Measurements from ENCODE around the gene PRKCE. TPM values are rescaled to one million over a fixed set of nuclear protein-coding genes. Genes with fewer than 3 reads are reported as not detected.
A peak's percentile ranks its signal among the peaks of the same experiment; 100 is the strongest.

Gene PRKCE
- total and polyA plus RNA-seq, 2 donors (not counting 1 experiment from before 2014, with no cell fraction given): 14.1 to 19.0 TPM

DNA sequence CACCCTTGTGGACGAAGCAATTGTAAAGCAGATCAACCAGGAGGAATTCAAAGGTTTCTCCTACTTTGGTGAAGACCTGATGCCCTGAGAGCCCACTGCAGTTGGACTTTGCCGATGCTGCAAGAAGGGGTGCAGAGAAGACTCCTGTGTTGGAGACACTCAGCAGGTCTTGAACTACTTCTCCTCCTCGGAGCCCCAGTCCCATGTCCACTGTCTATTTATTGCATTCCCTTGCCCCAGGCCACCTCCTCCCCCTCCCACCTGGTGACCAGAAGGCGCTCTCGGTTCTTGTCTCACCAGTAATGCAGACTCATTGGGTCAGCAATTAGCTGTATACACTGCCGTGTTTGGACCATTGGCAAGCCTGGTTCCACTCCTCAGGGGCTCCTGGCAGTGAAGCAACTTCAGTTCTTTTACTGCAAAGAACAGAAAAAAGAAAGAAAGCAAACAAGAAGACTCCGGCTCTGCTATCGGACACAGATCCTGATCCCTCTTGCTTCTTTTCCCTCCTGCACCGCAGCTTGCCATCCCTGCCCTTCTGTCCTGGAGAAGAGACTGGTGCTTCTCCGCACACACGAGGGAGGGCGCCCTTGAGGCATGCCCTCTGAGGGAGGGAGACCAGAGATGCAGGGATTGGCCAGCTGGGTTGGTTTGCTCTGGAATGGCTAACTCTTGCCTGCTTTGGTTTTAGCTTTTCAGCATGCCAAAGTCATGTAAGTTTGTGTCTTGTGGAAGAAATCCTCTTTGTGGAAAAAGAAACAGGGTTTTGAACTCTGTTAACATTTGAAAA is 533.5 kb downstream of the PRKCE start:
- no peak for DNase-seq (ENCODE audit: low read depth in 2 of 2)

GRCh38 chr2:46187112-46187618 is 535.7 kb downstream of the PRKCE start:
- H3K9ac ChIP-seq (ENCODE audit: insufficient read depth, low read length): peak overlapping the region; percentile 21
- H3K79me2 ChIP-seq (ENCODE audit: control insufficient read depth, insufficient read depth, low read length): no peaks in the 10 kb centered on the region
- no peaks in the 10 kb centered on the region for H3K36me3 ChIP-seq (ENCODE audit: control insufficient read depth, insufficient read depth, low read length)
- peak overlapping the region; percentile 62 for H2AFZ ChIP-seq (ENCODE audit: low read length)
- peak overlapping the region; percentile 68 for H3K27ac ChIP-seq (ENCODE audit: insufficient read depth, low read length)
- H3K4me2 ChIP-seq (ENCODE audit: extremely low read depth, insufficient read depth, low read length): peak overlapping the region; percentile 76
- no peaks in the 10 kb centered on the region for H4K20me1 ChIP-seq (ENCODE audit: control insufficient read depth, extremely low read depth, insufficient read depth, low read length)
- peaks cover 7% of the 10 kb centered on the region for H3K4me1 ChIP-seq (ENCODE audit: control insufficient read depth, extremely low read depth, insufficient read depth, low read length)
- no peaks in the 10 kb centered on the region for H3K9me3 ChIP-seq (ENCODE audit: control insufficient read depth, insufficient read depth, low read depth, low read length)
- H3K27me3 ChIP-seq (ENCODE audit: control insufficient read depth, insufficient read depth, low read length): no peaks in the 10 kb centered on the region
- no peak for TF ChIP-seq EZH2 (IDR thresholded peaks at IDR 0.05; ENCODE audit: low read length, missing control alignments)
- TF ChIP-seq CTCF (conservative IDR thresholded peaks at IDR 0.05 in 1 of 2, IDR thresholded peaks at IDR 0.05 in 1 of 2; ENCODE audit: low read depth in 1 of 2, low read length in 2 of 2): no peak
- DNase-seq (ENCODE audit: low read depth in 2 of 2): peak; percentile 57 to 82
- peak overlapping the region in 2 of 4 experiments; percentile 40 to 44 for H3K4me3 ChIP-seq (replicated peaks in 1 of 4; ENCODE audit: control extremely low read depth in 1 of 4, insufficient read depth in 1 of 4, low read depth in 3 of 4, low read length in 4 of 4)

More for the DNA sequence above, 533.5 kb downstream of the PRKCE start:
- Histone ChIP-seq H3K4me1 (ENCODE audit: control insufficient read depth, extremely low read depth, insufficient read depth, low read length) (peaks cover 7% of the 10 kb centered on the region), H3K79me2 (ENCODE audit: control insufficient read depth, insufficient read depth, low read length) (no peaks in the 10 kb centered on the region), H4K20me1 (ENCODE audit: control insufficient read depth, extremely low read depth, insufficient read depth, low read length) (no peaks in the 10 kb centered on the region), H3K36me3 (ENCODE audit: control insufficient read depth, insufficient read depth, low read length) (no peaks in the 10 kb centered on the region), H3K4me3 (replicated peaks in 1 of 4; ENCODE audit: control extremely low read depth in 1 of 4, insufficient read depth in 1 of 4, low read depth in 3 of 4, low read length in 4 of 4) (no peak overlapping the region), H3K27me3 (ENCODE audit: control insufficient read depth, insufficient read depth, low read length) (no peaks in the 10 kb centered on the region), H3K4me2 (ENCODE audit: extremely low read depth, insufficient read depth, low read length) (no peak overlapping the region), H3K9me3 (ENCODE audit: control insufficient read depth, insufficient read depth, low read depth, low read length) (no peaks in the 10 kb centered on the region), H3K9ac (ENCODE audit: insufficient read depth, low read length) (no peak overlapping the region), H3K27ac (ENCODE audit: insufficient read depth, low read length) (no peak overlapping the region), H2AFZ (ENCODE audit: low read length) (no peak overlapping the region)
- TF ChIP-seq CTCF (conservative IDR thresholded peaks at IDR 0.05 in 1 of 2, IDR thresholded peaks at IDR 0.05 in 1 of 2; ENCODE audit: low read depth in 1 of 2, low read length in 2 of 2) (no peak), EZH2 (IDR thresholded peaks at IDR 0.05; ENCODE audit: low read length, missing control alignments) (no peak)

DNA sequence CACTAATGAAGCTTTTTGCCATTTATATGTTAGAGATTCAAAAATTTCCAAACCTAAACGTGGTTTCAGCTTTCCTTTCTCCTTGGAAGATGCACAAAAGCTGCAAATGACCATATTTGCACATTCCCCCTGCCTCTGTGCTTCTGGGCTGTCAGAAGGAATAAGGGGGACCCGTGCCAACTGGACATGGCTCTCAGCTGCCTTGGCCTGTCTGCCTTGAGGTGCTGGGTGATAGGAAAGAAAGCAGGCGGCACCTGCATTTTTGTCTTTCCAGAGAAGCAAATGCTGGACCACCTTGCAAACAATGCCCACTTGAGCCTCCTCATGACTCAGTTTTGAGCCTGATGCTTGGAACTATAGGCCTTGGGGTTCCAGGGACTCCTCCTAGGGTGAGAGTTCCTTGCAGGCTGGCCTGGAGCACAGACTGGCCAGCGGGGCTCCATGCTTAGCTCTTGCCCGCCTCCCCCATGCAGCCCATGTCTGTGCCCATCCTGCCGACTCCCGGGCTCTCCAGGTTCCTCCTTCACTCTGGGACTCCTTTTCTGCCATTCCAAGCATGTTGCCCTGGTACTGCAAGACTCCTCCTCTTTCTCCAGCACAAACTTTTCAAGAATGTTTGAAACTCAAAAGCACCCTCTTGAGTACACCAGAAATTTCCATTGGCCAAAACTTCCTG is 536.7 kb downstream of the PRKCE start:
- Histone ChIP-seq H4K20me1 (ENCODE audit: control insufficient read depth, extremely low read depth, insufficient read depth, low read length) (no peaks in the 10 kb centered on the region), H3K9me3 (ENCODE audit: control insufficient read depth, insufficient read depth, low read depth, low read length) (no peaks in the 10 kb centered on the region), H3K4me3 (replicated peaks in 1 of 4; ENCODE audit: control extremely low read depth in 1 of 4, insufficient read depth in 1 of 4, low read depth in 3 of 4, low read length in 4 of 4) (no peak overlapping the region), H3K27me3 (ENCODE audit: control insufficient read depth, insufficient read depth, low read length) (no peaks in the 10 kb centered on the region), H3K79me2 (ENCODE audit: control insufficient read depth, insufficient read depth, low read length) (no peaks in the 10 kb centered on the region), H3K4me1 (ENCODE audit: control insufficient read depth, extremely low read depth, insufficient read depth, low read length) (peaks cover 7% of the 10 kb centered on the region), H3K36me3 (ENCODE audit: control insufficient read depth, insufficient read depth, low read length) (no peaks in the 10 kb centered on the region), H3K9ac (ENCODE audit: insufficient read depth, low read length) (no peak overlapping the region), H2AFZ (ENCODE audit: low read length) (no peak overlapping the region), H3K4me2 (ENCODE audit: extremely low read depth, insufficient read depth, low read length) (no peak overlapping the region), H3K27ac (ENCODE audit: insufficient read depth, low read length) (no peak overlapping the region)
- peak in 1 of 2 donors; percentile 14 for DNase-seq (ENCODE audit: low read depth in 2 of 2)
- TF ChIP-seq EZH2 (IDR thresholded peaks at IDR 0.05; ENCODE audit: low read length, missing control alignments): no peak
- TF ChIP-seq CTCF (conservative IDR thresholded peaks at IDR 0.05 in 1 of 2, IDR thresholded peaks at IDR 0.05 in 1 of 2; ENCODE audit: low read depth in 1 of 2, low read length in 2 of 2): no peak

Measured in fibroblast of lung (primary cell).